Hematopoietic multipotent progenitor cell treated with erythropoietin and hydrocortisone succinate and interleukin-3 and kit ligand, for 17 days (in vitro differentiated cells): ENCODE data around the gene DAB1.

Experiments
- DNase-seq: peaks from one replicate; pipeline ENCODE4 v3.0.0-alpha.2; 2015; ENCODE audit warnings: low spot score

DAB1 gene

DNA sequence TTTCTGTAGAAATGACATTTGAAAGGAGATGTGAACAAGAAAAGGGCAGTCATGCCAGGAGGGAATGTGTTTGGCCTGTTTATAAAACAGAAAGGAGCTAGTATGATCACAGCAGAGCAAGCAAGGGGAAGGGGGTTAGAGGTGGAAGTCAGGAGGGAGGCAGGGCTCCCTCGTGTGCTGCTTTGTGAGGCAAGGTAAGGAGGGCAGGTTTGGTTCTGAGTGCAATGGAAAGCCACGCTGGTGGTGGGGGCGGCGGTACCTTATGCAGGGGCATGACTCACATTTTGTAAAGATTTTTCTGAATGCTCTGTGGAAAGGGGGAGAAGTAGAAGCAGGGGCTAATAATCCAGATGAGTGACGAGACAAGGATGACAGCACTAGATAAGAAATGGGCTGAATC lies 260.5 kb downstream of the DAB1 start:
- DNase-seq: no peak

DNA sequence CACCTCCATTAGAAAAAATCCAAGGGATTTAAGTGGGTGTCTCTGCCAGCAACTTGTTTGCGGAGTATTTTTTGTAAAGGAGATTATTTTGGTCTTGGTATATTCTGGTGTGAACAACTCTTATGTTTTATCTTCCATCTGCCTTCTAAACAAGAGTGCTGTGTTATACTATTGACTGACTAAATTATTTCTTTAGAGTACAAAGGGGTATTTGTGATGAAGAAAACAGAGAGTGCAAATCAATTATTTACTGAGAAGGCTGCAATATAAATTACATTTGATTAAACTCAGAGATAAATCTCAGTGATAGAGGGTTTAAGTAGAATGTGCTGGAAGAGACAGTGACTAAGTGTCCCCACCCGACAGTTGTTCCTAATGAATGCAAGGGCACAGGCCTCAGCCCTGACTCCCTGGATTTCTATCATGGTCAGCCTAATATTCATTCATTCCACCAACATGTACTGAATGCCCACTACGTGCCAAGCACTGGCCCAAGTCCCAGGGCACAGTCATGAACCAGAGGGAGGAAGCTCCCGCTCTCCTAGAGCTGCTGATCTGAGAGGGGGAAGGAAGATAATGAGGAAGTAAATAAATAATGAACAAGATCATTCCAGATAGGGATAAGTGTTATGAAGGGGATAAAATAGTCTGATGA lies 261.1 kb downstream of the DAB1 start:
- no peak for DNase-seq

DNA sequence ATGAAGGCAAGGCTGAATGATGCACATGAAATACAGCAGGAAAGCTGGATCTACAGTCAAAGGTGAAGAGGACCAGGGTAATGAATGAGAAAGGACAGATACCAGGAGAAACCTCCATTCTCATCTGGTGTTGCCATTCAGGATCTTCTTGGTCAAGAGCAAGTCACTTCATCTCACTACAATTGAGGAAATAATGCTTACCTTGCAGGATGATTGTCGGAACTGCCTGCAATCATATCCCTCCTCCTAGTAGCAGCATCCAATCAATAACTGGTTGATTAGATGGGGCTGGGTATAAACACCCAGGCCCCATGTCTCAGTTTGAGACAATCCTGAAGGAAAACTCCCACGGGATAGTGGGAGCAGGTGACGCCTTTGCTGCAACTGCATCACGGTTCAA lies 263.3 kb downstream of the DAB1 start:
- DNase-seq: no peak

DNA sequence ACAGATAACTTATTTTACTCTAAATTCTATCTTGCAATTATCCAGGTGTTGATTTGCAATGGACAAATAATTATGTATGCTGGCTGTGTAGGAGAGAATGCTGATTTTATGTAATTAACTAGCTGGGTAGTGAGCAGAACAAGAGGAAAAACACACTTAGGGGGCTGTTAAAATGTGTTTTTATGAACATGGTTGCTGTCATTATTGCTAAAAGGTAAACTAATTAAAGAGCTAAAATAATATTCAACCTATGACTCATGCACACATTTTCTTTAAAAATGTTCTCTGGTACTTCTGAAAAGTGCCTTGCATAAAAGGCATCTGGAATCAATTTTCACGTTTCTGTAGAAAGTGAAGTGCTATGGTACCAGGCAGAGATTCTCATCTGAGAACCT lies 265.3 kb downstream of the DAB1 start:
- no peak for DNase-seq

DNA sequence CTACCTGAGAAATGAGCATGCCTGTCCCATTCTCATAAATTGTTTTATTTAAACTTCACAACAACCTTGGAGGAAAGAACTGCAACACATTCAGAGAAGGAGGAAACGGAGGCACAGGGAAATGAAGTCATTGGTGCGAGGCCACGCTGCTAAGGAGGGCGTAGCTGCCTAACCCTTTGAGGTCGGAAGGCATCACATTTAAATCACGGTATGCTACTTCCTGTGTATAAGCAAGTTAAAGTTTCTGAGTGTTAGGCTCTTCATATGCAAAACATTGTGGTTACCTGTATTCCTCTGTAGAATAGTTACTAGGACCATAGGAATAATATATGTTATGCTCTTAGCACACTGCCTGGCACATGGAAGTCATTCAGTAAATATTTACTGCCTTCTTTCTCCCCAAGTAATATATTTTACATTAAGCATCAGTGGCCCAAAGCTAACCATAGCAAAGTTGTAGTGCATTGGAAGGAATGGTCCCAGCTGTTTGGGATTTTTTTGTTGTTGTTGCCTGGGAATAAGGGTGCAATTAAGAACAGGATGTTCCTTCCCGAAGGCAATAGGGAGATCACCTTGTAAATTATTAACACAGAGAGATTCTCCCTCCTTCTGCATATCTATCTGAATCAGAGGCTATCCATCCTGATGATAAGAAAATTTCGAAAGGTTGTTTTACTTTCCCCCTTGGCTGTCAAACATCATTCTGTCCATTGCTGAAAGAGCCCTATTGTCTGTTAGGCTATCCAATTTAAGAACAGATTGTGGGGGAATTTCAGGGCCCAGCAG lies 265.8 kb downstream of the DAB1 start:
- no peak for DNase-seq

DNA sequence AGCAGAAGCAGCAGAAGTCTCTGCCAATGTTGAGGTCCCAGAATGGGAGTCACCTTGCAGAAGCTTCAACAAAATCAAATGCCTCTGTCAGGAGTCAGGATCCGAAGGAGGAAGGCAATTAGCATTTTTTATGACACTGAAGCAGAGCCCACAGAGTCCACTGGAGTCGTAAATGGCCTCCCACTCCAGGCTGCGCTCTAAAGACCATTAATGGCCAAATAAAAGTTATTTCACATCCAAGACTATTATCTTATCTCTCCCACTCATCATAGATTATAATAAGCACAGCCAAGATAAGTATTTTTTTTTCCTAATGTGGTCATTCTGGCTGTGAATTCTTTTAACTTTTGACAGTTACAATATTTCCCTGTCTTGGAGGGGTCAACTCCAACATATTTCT lies 267.0 kb downstream of the DAB1 start:
- no peak for DNase-seq

DNA sequence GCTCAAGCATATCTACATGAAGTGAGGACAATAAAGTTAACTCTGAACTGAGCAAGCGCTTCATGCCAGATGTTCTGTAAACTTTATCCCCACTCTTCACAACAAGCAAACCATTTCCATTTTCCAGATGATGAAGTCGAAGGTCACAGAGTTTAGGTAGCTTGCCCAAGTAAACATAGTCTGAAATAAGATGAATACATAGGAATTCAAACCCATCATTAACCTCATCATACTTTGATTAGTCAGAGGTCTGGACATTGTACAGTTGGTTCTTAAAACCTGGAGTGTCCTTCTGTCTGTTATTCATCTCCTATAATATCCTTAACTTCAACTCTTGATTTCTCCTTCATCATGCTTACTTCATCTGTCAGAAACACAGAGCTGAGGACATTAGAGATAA lies 277.8 kb downstream of the DAB1 start:
- DNase-seq: no peak

DNA sequence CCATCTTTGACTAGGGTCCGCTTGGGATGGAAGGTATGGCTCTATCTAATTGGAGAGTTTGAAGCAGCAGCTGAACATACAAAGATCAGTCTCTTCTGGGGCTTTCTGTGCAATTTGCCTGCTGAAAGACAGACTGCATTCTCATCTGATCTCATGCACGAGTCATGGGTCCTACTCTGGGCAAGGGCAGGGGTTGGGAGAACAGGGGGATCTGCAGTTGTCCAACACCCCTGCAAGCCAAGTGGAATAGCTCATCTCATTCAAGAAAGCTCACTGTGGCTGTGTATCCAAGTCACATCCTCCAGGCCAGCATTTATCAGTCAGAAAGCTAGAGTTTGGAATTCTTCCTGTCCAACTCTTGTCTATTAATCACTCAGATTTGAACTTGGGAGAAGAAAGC lies 280.9 kb downstream of the DAB1 start:
- DNase-seq: no peak

DNA sequence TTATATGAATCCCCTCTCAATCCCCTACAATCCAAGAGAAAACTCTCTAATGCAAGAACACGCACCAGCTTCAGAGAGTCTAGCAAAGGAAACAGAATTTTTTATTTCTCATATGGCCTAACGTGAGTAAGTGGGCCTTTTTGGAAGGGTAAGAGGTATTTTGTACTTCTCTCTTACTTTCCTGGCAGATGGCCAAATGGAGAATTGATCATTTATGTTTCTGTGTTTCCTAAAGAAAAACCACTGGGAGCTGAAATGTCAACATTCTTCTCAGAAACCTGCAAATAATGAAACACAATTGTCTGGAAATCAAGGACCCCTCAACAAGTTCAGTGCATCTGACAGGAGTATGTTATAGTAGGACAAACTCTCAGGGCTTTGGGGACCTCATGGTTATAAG lies 281.7 kb downstream of the DAB1 start:
- DNase-seq: no peak

DNA sequence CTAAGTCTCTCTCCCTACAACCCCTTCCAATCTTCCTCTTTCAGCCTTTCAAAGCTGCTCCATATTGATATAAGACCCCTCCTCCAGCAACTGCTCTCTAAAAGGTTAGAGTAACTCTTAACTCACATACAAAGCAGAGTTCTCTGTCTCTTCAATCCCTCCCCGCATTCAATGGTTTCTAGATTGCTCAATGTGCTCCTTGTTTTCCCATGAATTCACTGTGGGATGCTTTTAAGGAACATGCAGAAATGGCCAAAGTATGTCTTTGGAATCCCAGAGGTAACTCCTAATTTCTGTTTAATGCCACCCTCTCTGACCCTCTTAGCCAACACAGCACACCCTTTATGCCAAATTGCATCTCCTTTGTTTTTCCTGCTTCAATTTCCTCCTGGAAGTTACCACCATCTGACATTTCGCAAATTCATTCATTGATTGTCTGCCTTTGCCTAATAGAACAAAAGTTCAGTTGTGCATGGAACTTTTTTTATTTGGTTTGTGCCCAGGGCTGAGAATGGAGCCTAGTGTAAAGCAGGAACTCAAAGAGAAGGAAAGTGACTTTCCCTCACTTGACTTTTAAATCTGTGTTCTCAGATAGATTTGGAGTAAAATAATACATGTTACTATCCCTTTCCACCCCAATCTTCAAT lies 285.3 kb downstream of the DAB1 start:
- no peak for DNase-seq

DNA sequence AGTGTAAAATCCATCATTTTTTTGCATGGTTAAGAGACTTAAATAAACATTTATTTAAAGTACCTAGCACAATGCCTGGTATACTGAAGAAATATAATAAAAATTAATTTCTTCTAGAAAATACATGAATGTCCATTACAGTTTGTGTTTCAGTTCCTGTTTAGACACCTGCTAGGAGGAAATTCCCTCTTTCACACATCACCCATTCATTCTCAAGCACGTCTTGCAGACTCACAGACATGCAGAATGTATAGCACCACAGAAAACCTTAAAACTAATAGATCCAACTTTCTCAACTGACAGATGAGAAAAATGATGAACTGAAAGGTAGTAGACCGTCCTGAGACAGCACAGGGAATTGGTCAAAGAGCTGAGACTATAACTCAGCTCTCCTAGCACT lies 285.9 kb downstream of the DAB1 start:
- no peak for DNase-seq

DNA sequence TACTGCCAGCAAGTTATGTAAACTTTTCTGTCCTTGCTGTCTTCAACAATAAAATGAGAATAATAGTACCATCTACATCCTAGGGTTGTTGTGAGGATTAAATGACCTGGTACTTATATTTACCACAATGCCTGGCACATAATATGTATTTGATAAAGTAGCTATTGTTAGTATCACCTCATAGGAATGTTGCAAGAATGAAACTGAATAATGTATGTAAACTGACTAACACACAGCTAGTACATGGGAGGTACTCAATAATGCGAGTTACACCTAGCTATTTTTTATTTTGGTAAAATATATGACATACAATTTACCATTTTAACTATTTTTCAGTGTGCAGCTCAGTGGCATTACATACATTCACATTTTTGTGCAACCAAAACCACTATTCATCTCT lies 289.1 kb downstream of the DAB1 start:
- no peak for DNase-seq

DNA sequence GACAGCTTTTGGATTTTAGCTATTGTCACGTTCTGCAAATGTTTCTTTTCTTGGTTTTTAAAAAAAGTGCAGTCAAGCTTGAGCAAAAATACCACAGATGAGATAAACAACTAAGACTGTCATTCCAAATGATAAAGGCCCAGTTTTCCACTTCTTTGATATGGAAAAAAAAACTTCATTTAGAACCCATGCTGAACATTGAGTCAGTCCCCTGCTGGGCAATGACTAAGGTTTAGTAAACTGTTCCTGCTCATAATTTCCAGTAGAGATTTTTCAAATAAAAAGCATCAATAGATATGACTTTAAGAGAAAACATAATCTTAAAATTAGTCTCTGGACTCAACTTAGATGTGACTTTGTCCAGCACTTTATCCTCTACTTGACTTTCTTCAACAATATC lies 290.2 kb downstream of the DAB1 start:
- DNase-seq: no peak

DNA sequence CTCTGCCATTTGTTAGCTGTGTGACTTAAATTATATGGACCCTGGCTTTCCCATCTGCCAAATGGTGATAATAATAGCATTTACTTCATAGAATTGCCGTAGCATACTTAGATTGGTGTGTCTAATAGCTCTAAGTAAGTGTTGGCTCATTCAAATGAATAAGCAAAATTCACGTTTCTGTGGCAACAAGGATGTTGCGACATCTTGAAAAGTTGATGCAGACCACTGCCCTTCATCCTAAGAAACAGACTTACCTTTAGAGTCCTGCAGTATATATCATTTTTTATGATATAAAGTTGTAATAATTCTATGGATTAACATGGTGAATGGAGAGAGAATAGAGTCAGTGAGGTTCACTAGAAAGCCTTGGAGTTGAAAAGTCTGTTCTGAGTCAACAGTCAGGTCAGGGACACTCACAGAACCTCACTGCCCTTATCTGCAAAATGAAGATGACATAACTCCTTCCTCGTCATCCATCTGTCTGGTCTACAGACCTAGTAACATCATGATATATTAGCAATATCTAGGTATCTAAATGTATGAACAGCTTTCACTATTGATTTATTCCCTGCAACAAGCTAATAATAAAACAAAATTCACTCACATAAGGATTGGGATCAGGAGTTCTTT lies 290.8 kb downstream of the DAB1 start:
- no peak for DNase-seq

DNA sequence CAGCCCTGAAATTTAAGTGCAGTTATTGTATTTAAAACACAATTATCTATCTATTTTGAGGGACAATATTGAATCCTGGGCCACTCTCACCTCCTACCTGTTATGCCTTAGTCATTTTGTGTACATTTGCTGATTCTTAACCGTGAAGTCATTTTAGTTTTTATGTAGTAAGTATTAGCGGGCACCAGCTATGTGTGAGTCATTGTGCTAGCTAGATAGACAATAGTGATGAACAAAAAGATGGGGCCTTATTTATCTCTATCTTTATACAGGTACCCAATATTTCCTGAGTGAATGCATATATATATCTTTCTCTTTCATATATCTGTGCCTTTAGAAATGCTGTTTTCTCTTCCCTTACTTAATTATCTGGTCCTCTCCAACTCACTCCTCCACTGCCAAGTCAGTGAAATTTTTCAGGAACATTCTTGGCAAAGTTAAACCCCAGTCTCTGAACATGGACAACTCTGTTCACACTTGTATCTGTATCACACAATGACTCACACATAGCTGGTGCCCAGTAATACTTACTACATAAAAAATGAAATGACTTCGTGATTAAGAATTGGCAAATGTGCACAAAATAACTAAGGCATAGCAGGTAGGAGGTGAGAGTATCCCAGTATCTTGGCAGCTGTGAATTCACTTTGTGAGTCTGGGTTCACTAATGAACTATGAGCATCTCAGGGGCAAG lies 292.0 kb downstream of the DAB1 start:
- DNase-seq: no peak

DNA sequence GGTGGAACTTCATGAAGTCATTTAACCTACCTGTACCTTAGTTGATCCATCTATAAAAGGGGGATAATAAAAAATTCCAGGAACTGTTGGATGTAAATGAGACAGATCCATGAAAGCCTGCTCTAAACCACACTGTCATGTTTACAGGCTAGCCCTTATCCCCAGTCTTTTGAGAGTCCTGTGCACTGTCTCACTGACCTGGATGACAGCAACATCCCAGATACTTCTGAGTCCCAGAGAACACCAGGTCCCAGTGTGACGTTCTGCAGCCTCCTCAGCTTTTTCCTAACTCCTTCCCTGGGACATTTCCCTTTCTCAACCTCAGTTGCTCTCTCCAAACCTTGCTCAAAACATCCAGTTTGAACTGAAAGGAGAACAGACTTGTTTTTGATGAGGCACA lies 292.6 kb downstream of the DAB1 start:
- DNase-seq: no peak

DNA sequence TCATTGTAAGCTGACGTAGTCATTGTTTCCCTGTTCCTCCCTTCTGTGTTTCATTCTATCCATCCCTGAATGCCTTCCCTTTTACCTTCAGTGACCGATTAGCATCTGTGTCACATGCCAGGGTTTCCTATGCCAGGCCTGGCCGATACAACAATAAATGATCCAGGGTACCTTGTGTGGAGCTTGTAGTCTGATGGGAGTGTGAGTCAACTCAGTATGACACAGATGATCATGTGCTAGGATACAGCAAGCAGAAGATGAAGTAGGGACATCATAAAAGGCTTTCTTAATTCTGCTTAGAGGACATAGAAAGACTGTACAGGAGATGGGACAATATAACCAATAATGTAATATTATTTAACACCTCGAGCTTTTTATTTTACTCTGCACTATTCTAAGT lies 294.0 kb downstream of the DAB1 start:
- DNase-seq: no peak

DNA sequence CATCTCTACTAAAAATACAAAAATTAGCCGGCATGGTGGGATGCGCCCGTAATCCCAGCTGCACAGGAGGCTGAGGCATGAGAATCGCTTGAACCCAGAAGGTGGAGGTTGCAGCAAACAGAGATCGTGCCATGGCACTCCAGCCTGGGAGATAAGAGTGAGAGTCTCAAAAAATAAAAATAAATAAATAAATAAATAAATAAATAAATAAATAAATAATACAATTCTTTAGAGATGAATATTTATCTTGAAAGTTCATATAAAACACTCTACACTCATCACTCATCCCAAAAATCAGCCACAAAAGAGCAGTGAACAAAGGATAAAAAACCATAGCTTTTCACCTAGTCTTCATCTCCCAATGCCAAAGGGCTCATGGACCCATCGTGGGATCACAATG lies 295.9 kb downstream of the DAB1 start:
- DNase-seq: no peak

DNA sequence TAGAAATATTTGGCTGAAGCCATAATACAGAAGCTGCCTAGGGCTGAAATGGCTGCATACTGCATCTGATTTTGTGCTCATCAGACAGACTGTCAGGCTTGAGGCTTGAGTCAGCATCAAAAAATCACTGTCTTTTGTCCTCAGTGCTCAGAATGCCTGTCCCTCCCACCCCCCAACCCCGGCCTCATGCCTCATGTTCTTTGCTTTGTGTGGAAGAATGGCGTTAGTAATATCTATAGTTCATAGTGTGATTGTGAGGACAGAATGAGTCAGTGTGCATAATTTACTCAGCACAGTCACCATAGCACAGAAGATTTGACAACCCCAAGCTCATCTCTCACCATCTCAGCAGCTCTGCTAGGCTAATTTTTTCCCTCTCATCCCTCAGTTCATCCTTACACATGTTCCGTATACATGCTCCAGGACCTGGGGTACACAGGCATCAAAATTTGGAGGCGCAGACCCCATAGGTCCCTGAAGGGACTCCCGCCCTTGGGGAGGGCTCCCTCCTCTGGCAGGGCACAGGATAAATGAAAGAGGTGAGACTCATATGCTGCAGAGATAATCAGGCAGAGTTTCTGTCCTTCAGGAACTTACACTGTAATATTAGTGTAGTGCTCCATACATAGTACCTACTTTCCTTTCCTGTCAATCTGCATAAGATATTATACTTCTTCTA lies 299.0 kb downstream of the DAB1 start:
- no peak for DNase-seq

DNA sequence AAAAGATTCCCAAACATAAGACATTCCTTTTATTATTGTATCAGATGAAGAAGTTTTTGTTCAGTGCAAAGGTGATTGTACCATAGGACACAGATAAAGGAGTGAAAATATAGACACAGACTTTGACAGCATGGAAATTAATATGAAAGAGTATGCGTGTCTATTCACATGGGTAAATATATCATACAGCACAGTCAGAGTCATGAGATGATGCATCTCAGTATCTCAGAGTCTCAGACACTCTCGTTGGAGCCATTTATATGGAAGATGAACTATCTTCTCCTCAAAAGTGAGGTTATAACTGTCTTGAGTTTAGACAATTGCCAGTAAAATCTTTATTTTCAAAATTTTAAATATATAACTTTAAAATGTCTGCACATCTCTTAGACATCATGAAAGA lies 299.7 kb downstream of the DAB1 start:
- no peak for DNase-seq

DNA sequence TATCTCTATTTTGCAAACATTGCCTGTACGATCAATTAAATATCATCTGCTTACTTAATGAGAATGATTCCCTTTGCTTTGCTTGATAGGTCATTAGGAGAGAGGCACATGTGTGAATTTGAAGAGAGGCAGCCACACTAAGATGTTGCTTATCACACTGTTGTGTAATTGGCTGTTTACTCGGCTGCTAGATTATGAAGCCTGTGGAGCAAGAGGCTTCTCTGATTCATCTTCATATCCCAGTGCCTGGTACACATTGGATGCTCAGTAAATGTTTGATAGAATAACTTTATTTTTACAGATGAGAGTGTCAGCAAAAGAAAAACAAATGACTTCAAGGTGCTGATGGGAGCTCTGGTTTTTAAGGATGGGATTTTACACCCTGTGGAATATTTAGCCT lies 301.8 kb downstream of the DAB1 start:
- no peak for DNase-seq
